Ovary (tissue), 3 donors: ENCODE data around the gene DNAJC18.

Source experiments
- CTCF ChIP-seq, 3 donors: fragments of 450-650 bp in 2 of 3; fragments of 200-600 bp in 1 of 3; IDR thresholded peaks; one replicate each; pipeline versions ENCODE4 v1.5.1 to v1.8.0; 2016 to 2022; ENCODE audit warnings: antibody characterized with exemption in 3 of 3, mild to moderate bottlenecking in 1 of 3
- POLR2A ChIP-seq: fragments of 450-650 bp; IDR thresholded peaks from one replicate; pipeline ENCODE4 v1.6.1; 2017; ENCODE audit warnings: antibody characterized with exemption, mild to moderate bottlenecking, moderate library complexity
- donor health status: DM: no; HTN: no; CAD: no.

- TF ChIP-seq CTCF (IDR thresholded peaks at IDR 0.05) (no peak), POLR2A (no peak)
Observed at GRCh38 chr5:139389701-139390638, 49.4 kb downstream of the DNAJC18 start, which contains the start of gene MZB1.
